ENCODE data around the gene IFT122.

DNA sequence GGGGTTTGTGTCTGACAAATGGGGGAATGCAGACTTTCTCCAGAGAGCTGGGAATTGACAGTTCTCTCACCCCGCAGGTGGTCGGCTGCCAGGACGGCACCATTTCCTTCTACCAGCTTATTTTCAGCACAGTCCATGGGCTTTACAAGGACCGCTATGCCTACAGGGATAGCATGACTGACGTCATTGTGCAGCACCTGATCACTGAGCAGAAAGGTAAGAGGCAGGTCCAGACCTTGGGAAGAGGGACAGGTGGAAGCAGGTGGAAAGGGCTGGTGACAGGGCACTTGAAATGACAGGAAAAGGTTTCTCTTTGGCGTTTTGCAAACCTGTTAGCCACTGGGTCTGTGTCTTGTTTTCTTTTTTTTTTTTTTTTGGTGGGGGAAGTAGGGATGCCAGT lies 36.6 kb downstream of the IFT122 start:
- TF ChIP-seq, protein P1, sequence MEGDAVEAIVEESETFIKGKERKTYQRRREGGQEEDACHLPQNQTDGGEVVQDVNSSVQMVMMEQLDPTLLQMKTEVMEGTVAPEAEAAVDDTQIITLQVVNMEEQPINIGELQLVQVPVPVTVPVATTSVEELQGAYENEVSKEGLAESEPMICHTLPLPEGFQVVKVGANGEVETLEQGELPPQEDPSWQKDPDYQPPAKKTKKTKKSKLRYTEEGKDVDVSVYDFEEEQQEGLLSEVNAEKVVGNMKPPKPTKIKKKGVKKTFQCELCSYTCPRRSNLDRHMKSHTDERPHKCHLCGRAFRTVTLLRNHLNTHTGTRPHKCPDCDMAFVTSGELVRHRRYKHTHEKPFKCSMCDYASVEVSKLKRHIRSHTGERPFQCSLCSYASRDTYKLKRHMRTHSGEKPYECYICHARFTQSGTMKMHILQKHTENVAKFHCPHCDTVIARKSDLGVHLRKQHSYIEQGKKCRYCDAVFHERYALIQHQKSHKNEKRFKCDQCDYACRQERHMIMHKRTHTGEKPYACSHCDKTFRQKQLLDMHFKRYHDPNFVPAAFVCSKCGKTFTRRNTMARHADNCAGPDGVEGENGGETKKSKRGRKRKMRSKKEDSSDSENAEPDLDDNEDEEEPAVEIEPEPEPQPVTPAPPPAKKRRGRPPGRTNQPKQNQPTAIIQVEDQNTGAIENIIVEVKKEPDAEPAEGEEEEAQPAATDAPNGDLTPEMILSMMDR (IDR thresholded peaks at IDR 0.05) = no peak
- TF ChIP-seq POLR2A (IDR thresholded peaks at IDR 0.05) (no peak), POLR2AphosphoS5 (IDR thresholded peaks at IDR 0.05) (no peak)
